GM19397 (cell line): ENCODE data around the gene RNF144A.

Experiments
- ATAC-seq: cut with Tn5 transposase; IDR thresholded peaks from one replicate; pipeline ENCODE4 v1.9.1; 2021; ENCODE audit warnings: mild to moderate bottlenecking, moderate library complexity; ENCODE audit not compliant: unreplicated experiment

Gene RNF144A

GRCh38 chr2:7071154-7071553, 153.9 kb downstream of the RNF144A start:
- no peak for ATAC-seq

DNA sequence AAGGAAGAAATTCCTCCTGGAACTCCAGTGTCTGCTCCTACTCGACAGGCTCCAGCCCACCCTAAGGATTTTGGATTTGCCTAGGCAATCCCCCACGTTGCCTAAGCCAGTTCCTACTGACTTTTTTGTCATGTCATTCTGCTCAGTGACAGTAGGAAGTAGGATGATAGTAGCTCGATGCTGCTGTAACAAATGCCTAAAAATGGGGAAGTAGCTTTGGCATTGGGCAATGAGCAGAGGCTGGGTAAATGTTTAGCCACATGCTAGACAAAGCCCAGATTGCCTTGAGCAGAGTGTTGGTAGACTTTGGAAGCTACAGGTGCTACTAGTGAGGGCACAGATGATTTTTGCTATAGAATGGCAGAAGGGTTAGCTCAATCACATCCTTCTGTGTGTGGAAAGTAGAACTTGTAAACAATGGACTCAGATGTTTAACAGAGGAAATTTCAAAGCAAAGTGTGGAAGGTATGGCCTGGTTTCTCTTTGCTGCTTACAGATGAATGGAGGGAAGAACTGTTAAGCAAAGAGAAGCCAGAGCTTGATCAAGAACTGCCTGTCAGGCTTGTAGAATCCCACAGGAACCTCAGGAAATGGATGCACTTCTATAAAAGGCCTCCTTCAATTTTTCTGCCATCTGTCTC, 154.8 kb downstream of the RNF144A start:
- no peak for ATAC-seq

DNA sequence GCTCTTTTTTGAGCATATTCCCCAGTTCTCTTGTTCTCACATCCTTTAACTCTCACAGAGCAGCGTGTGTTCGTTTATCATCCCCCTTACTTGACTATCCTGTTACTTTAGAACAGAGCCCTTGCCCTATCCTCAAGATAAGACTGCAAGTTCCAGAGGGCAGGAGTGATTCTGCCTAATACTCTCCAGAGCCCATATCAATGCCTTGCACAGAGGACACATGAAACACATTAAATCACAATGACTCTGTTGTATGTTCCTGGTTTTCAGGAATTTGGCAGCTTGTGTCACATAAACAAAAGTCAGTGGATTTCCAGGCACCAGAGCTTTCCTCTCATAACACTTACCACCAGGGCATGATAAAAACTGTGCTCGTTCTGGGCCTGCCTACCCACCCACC, 156.7 kb downstream of the RNF144A start:
- ATAC-seq, result no peak

- ATAC-seq, result no peak
Observed at GRCh38 chr2:7075834-7076233, 158.6 kb downstream of the RNF144A start.

- ATAC-seq, result no peak
Observed at GRCh38 chr2:7077660-7078267, 160.6 kb downstream of the RNF144A start.

GRCh38 chr2:7083580-7084509, 166.6 kb downstream of the RNF144A start:
- no peak for ATAC-seq

DNA sequence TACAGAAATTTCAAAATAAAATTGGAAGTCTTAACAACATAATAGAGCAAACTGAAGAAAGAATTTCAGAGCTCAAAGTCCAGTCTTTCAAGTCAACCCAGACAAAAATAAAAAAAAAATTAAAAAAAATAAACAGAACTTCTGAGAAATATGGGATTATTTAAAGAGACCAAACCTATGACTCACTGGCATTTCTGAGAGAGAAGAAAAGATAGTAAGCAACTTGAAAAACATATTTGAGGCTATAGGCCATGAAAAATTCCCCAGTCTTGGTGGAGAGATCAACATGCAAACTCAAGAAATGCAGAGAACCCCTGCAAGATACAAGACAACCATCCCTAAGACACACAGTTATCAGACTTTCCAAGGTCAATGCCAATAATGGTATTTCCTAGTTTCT, 167.4 kb downstream of the RNF144A start:
- ATAC-seq, result no peak

- ATAC-seq, result no peak
Observed at GRCh38 chr2:7089284-7089683, 172.1 kb downstream of the RNF144A start.

DNA sequence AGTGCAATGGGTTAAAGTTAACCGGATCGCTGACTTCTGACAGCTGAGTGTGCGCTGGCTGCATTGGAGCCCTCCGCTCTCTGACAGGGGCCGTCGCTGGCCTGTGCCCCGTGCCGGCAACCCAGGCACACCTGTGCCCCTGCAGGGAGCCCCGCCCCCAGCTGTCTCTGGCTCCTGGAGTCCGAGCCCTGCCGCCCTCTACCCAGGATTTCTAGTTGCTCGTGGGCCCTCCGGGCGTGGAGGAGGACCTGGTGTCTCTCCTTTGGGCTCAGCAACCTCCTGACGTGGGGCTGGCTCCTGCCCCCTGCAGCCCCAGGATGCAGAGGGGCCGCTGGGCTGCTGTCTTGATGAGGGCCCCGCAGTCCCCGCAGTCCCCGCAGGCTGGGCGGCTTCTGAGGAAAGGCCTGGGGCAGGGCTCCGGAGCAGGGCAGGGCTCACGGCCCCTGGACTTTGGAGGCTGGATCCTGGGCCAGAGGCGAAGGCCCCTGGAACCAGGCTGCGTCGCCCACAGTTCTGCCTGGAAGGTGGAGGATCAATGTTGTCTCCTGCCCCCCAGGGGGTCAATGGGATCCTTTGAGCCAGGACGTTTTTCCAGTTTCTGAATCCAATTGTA, 172.8 kb downstream of the RNF144A start:
- no peak for ATAC-seq

- no peak for ATAC-seq
Observed at GRCh38 chr2:7093376-7093775, 176.2 kb downstream of the RNF144A start.
